HK-2 (cell line): ENCODE results near the gene ZNF581.

Experiments
- DNase-seq: peaks from one replicate; pipeline ENCODE4 v3.0.0-alpha.2; 2018; ENCODE audit not compliant: unreplicated experiment

The ZNF581 gene

GRCh38 chr19:55648585-55649267, 5.3 kb downstream of the ZNF581 start:
- no peak for DNase-seq

- DNase-seq: no peak
These were observed 6.0 kb downstream of the ZNF581 start for GRCh38 chr19:55649268-55650125.

GRCh38 chr19:55650126-55650557, 6.7 kb downstream of the ZNF581 start:
- DNase-seq: no peak

DNA sequence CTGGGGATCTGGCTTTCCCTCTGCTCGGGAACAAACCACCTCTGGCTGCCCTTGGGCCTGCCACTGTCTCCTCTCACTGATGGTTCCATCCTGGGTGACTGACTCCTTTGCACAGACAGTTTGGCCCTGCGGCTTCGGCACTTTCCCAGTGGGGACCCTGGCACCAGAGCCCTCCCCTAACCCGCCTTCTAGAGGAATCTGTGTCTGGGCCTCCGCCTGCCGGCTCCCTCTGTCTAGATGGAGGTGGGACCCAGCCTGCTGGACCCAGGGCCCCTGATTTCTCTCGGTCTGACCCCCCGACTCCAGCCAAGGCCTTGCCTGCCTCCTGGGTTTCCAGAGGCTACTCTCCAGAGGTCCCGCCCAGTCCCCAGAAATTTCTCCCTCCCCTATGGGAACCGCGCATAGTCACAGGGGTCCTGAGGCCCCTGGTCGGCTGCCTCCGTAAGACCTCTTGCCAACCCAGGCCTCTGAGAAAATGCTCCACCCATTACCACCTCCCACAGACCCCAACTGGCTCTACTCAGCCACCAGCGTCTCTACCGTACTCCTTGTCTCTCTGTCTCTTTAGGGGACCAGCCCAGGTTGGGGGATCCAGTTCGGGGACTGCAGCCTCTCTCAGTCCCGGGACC, 7.3 kb downstream of the ZNF581 start:
- no peak for DNase-seq

DNA sequence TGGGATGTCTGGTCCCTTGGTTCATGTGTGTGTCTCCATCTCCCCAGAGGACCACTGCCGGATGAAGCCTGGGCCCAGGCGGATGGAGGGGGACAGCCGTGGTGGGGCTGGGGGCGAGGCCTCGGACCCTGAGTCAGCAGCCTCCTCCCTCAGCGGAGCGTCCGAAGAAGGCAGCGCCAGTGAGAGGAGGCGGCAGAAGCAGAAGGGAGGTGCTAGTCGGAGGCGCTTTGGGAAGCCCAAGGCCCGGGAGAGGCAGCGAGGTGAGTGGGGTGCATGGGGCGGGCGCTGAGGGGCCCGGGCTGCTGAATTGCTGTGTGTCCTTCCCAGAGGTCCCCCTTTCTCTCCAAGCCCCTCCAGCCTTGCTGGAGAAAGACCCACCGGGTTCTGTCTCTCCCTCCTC, 7.8 kb downstream of the ZNF581 start:
- no peak for DNase-seq

DNA sequence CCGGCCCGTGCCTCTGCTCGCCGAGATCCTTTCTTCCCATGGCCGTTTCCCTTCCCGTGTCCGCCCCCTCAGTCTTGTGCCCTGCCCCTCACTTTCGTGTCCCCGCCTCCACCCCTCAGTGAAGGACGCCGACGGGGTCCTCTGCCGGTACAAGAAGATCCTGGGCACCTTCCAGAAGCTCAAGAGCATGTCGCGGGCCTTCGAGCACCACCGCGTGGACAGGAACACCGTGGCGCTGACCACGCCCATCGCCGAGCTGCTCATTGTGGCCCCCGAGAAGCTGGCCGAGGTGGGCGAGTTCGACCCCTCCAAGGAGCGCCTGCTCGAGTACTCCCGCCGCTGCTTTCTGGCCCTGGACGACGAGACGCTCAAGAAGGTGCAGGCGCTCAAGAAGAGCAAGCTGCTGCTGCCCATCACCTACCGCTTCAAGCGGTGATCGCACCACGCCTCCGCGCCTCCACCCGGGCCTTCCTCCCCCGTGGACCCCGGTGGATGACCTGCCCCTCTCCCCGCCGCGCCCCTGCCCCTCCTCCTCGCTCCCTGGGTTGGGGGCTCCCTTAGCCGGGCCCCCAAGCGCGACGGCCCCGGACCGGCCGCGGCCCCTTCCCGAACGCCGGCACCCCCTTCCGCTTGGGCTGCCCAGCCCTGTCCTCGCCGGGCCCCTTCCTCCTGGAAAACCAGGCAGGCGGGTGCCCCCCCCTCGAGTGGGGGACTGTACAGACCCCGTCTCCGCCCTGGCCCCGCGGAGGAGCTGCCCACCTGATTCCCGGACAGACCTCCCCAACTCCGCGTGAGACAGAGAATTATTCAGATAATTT, 9.1 kb downstream of the ZNF581 start:
- DNase-seq: no peak

GRCh38 chr19:55653651-55654322, 10.3 kb downstream of the ZNF581 start:
- peak; percentile 99 for DNase-seq

DNA sequence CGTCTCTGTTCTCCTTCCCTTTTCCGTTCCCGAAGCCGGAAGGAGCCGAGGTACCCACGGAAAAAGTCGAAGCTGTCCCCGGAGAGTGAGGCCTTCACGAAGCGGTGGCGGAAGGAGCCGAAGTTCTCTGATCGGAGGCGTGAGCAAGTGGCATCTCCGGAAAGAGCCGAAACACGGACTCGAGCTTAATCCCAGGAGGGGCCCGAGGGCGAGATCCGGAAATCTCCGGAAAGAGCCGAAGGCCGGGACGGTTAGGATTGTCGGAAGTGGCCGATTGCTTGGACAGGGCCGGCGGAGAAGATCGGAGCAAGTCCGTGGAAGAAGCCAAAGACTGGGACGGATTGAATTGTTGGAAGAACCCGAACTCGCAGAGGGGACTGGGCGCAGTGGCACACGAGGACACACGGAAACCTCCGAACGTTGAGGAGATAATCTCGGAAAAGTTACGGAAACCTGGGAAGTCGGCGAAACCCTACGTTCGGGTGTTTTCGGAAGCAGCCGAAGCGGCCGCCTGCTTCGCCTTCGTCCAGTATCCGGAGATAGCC, 10.9 kb downstream of the ZNF581 start:
- DNase-seq: peak; percentile 100

DNA sequence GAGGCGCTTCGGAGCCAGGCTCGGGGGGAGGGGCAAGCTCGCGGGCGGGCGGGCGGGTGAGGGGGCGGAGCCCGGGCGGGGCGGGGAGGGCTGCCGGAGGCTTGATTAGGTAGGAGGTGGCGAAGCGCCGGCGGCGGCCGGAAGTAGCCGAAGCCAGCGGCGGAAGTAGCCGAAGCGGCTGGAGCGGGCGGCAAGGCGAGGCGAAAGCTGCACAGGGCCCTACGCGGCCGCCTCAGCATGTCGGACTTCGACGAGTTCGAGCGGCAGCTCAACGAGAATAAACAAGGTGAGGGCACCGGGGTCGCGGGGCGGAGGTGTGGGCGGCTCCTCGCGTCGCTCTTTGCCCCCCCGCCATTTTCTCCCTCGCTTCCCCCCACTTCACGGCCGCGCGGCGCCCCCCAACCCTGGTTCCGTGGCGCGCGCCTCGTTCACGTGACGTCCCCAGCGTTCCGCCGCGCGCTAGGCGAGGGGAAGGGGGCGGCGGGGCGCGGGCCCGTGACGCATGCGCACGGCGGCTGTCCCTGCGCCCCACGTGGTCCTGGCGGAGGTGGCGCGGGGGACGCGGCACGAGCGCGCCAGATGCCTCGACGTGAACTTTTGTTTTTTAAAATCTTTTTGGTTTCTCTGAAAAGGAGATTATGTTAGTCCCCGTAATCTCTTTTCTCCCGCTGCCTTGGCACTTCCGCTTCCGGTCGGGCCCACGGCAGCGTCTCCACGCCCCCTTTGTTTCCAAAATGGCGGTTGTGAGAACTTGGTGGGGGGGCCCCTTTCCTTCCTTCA, 11.6 kb downstream of the ZNF581 start, which contains the start of gene U2AF2:
TSS of gene U2AF2 (plus strand) at position 168 of the 780 bp plus-strand sequence. CDS start at position 238, 70 bp downstream.
- peak; percentile 99 for DNase-seq

GRCh38 chr19:55655648-55656040, 12.2 kb downstream of the ZNF581 start:
- DNase-seq: no peak

DNA sequence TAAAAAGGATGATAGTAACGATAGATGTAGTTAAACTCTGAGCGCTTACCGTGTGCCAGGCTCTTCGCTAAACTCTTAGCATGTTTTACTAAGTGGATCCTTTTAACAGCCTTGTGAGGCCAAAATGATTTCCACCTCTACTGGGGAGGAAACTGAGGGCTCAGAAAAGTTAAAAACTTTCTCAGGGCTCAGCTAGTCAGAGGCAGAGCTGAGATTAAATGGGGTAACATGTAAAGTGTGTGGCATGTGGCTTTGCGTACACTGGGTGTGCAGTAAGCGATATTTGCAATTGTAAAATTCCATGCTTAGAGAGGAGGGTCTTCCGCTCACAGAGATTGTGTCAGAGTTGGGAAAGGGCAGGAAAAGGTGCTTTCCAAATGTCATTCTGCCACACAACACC, 13.1 kb downstream of the ZNF581 start:
- DNase-seq: no peak

DNA sequence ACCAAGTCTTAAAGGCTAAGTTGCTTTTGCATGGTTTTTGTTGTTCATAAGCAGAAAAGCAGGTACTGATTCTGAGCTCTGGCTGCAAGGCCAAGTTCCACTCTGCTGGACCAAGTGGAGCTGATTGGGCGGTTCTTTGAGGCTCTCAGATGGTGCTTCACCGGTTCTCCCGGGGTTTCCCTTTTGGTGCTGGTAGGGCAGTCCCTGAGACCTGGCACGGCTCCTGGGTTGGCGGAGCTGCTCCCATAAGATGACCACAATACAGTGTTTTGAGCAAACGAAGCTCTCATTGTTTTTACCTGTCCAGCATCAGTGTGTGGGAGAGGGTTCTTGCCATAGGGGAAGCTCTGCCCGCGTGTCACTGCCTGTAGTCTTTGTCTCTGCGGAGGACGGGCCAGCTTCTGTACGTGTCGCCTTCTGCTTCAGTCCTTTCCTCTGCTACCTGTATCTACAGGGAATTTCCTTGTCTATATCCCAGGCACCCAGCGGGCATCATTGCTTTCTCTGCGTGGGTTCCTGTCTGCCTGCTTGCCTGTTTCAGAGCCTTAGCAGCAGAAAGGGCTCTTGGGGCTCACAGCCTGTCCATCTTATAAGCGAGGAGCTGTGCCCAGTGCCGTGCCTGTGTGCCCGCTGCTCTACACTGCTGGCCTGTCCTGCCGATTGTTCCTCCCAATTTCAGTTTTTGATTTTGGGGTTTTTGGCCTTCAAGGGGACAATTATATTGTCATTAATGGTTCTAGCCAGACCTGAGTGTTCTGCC, 13.7 kb downstream of the ZNF581 start:
- no peak for DNase-seq

DNA sequence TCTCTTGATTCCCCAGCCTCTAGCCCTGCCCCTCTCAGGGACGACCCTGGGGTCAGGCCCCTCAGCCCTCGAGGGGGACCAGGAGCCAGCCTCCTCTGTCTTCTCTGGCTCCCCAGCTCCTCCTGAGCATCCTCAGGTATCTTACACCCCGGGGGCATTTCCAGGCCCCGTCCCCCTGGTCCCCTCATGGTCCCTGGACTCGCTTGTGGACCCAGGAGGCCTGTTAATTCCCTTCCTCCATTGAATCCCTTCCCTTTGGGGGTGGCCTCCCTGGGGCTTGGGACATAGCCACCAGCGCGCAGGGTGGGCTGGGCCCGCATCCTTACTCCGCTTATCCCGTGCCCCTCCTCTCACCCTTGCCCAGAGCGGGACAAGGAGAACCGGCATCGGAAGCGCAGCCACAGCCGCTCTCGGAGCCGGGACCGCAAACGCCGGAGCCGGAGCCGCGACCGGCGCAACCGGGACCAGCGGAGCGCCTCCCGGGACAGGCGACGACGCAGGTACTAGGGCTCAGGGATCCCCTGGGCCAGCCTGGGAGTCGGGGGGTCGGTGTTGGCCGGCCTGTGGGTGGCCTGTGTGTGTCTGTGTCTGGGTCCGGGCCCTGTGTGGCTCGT, 15.5 kb downstream of the ZNF581 start:
- DNase-seq: no peak

- no peak for DNase-seq
These were observed 16.4 kb downstream of the ZNF581 start for GRCh38 chr19:55659822-55660221.

DNA sequence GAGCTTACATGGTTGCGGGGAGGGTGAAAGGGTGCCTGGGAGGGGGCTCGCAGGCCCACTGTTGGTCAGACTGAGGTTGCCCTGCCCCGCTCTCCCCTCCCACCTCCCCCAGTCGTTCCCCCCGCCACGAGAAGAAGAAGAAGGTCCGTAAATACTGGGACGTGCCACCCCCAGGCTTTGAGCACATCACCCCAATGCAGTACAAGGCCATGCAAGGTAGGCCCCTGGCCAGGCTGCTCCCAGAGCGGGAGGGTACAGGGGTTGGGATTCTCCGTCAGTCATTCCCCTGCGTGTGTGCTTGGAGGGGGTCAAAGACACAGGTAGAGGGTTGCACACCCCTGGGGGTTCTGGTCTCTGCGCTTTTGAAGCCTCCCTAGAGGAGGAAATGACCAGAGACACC, 17.0 kb downstream of the ZNF581 start:
- DNase-seq: no peak

GRCh38 chr19:55660991-55661390, 17.5 kb downstream of the ZNF581 start:
- DNase-seq: no peak

- DNase-seq: no peak
These were observed 18.4 kb downstream of the ZNF581 start for GRCh38 chr19:55661826-55662225.

- DNase-seq: no peak
These were observed 20.5 kb downstream of the ZNF581 start for GRCh38 chr19:55663846-55664536.
